HepG2 (cell line): ENCODE measurements around the gene PODN. TPM values are rescaled to one million over a fixed set of nuclear protein-coding genes. Genes with fewer than 3 reads are reported as not detected.

ENCODE experiments used
- ATAC-seq: fragments of 200-7000 bp; cut with Tn5 transposase; 3 replicates; pipeline ENCODE4 v1.9.1; 2020; ENCODE audit warnings: mild to moderate bottlenecking, moderate library complexity
- BruUV-seq: library from RNA; stranded (reverse); fragments of 400-500 nt; replicated peaks from 2 replicates; lab custom pipeline; 2021; lab: Mats Ljungman, UMichigan
- CTCF ChIA-PET: fragments of 300-600 bp; formaldehyde crosslinking; extraction: SDS; loops from one replicate; lab custom pipeline; 2021; ENCODE audit warnings: low total read pairs, inconsistent platforms, low intra/inter-chr PET ratio; lab: Yijun Ruan, JAX
- POLR2A ChIA-PET: fragments of 350-600 bp; sonication (Branson Sonifier 250); formaldehyde crosslinking; loops from one replicate; lab custom pipeline; 2020; ENCODE audit warnings: antibody characterized with exemption, inconsistent platforms; lab: Yijun Ruan, JAX
- DNase-seq: peaks from one replicate; pipeline ENCODE4 v3.0.0-alpha.2; 2015; ENCODE audit warnings: low spot score
- FAIRE-seq: peaks from 3 replicates; lab custom pipeline; 2011; peaks lifted over from hg19 to GRCh38; lab: Jason Lieb, UNC
- H2AFZ ChIP-seq: one replicate; pipeline ENCODE4 v1.6.1; 2011; ENCODE audit warnings: low read length, inconsistent platforms
- H3K27ac ChIP-seq: fragments of 300-600 bp; 3 replicates; pipeline ENCODE4 v1.8.0; 2011; ENCODE audit warnings: mixed run types, mild to moderate bottlenecking, mixed read lengths, low read length, inconsistent platforms; ENCODE audit not compliant: insufficient read depth; ENCODE audit errors: extremely low read length
- H3K27me3 ChIP-seq, 2 experiments: fragments of 200-600 bp in 1 of 2; 2 replicates in 1 of 2; 3 replicates in 1 of 2; pipeline versions ENCODE4 v1.6.0 to v1.8.0; 2011; ENCODE audit warnings: low read length in 2 of 2, mild to moderate bottlenecking in 2 of 2, moderate library complexity in 2 of 2, inconsistent platforms in 1 of 2; ENCODE audit not compliant: insufficient read depth in 2 of 2, control insufficient read depth in 1 of 2
- H3K36me3 ChIP-seq, 2 experiments: fragments of 200-600 bp in 1 of 2; replicated peaks in 1 of 2; 2 replicates in 1 of 2; 3 replicates in 1 of 2; pipeline versions ENCODE4 v1.5.1 to v1.8.0; 2011; ENCODE audit warnings: low read length in 2 of 2, inconsistent platforms in 1 of 2; ENCODE audit not compliant: insufficient read depth in 2 of 2, control insufficient read depth in 1 of 2
- H3K4me1 ChIP-seq: 2 replicates; pipeline ENCODE4 v1.5.1; 2012; ENCODE audit warnings: low read length, inconsistent platforms; ENCODE audit not compliant: insufficient read depth
- H3K4me2 ChIP-seq: 2 replicates; pipeline ENCODE4 v1.6.0; 2011; ENCODE audit warnings: low read depth, low read length, inconsistent platforms
- H3K4me3 ChIP-seq, 3 experiments: fragments of 200-600 bp in 1 of 3; sonication (generic), shearing (Covaris generic) in 1 of 3; replicated peaks in 1 of 3; 2 replicates each; pipeline ENCODE4 v1.5.1; 2011 to 2016; ENCODE audit warnings: low read length in 3 of 3, inconsistent platforms in 2 of 3, low read depth in 2 of 3, mild to moderate bottlenecking in 2 of 3, control low read depth in 1 of 3, mixed read lengths in 1 of 3; ENCODE audit not compliant: insufficient read depth in 1 of 3
- H3K79me2 ChIP-seq: one replicate; pipeline ENCODE4 v1.6.1; 2011; ENCODE audit warnings: low read length, inconsistent platforms; ENCODE audit not compliant: insufficient read depth
- H3K9ac ChIP-seq: 2 replicates; pipeline ENCODE4 v1.6.0; 2011; ENCODE audit warnings: mild to moderate bottlenecking, low read depth, low read length, inconsistent platforms; ENCODE audit not compliant: insufficient read depth
- H3K9me3 ChIP-seq: 2 replicates; pipeline ENCODE4 v1.5.1; 2012; ENCODE audit warnings: mild to moderate bottlenecking, low read length
- H4K20me1 ChIP-seq: 2 replicates; pipeline ENCODE4 v1.6.0; 2011; ENCODE audit warnings: inconsistent platforms, mild to moderate bottlenecking, low read length, moderate library complexity; ENCODE audit not compliant: insufficient read depth
- WGBS: methylation state at CpG from one replicate; pipeline ENCODE4 v1.1.6; 2017; ENCODE audit warnings: low lambda C conversion rate; 5-methylcytosine and 5-hydroxymethylcytosine counted together
- in situ Hi-C: cut with HindIII; loops from 2 replicates; pipeline ENCODE4 v1.10.0; 2017; ENCODE audit warnings: low pct_unique_long_range_greater_than_20kb; ENCODE audit not compliant: extremely low pct_ligation_motif_present
- intact Hi-C: fragments of 100-400 bp; cut with micrococcal nuclease; formaldehyde crosslinking; loops from one replicate; pipeline ENCODE4 v1.10.0; 2022; ENCODE audit not compliant: unreplicated experiment
- polyA plus RNA-seq, 8 experiments: library from polyadenylated mRNA; depleted of rRNA in 3 of 8; stranded (reverse) in 7 of 8; unstranded in 1 of 8; fragments of >200 nt; fragmentation: Illumina TruSeq in 4 of 8; extraction: Trizol in 4 of 8; gene quantifications; 2 replicates each; pipeline versions ENCODE4 v1.2.1 to v1.2.3, GENCODE V29; 2011 to 2016; ENCODE audit warnings: low read depth in 4 of 8, missing spikeins in 1 of 8, mixed read lengths in 1 of 8; ENCODE audit not compliant: insufficient read depth in 1 of 8
- total RNA-seq, 5 experiments: library from RNA; depleted of rRNA; stranded (reverse); fragments of >200 nt; fragmentation: Illumina TruSeq; extraction: Trizol; gene quantifications; 2 replicates each; pipeline ENCODE4 v1.2.3, GENCODE V29; 2016; ENCODE audit warnings: low read depth in 1 of 5
- TF ChIP-seq, protein P1 (sequence below): IDR thresholded peaks from 2 replicates; pipeline ENCODE4 v1.6.1; 2016; ENCODE audit warnings: mild to moderate bottlenecking, missing biosample characterization, missing genetic modification reagents
- TF ChIP-seq, protein P2 (sequence below): sonication (generic); formaldehyde crosslinking; IDR thresholded peaks from 2 replicates; pipeline ENCODE4 v1.5.1; 2020; ENCODE audit warnings: mild to moderate bottlenecking, missing genetic modification reagents, moderate library complexity

Gene PODN
- total and polyA plus RNA-seq, 2 of the 13 experiments (the other 11 are each of a cell fraction or from before 2014, with no cell fraction given) = 0.13 TPM; not detected in 1

DNA sequence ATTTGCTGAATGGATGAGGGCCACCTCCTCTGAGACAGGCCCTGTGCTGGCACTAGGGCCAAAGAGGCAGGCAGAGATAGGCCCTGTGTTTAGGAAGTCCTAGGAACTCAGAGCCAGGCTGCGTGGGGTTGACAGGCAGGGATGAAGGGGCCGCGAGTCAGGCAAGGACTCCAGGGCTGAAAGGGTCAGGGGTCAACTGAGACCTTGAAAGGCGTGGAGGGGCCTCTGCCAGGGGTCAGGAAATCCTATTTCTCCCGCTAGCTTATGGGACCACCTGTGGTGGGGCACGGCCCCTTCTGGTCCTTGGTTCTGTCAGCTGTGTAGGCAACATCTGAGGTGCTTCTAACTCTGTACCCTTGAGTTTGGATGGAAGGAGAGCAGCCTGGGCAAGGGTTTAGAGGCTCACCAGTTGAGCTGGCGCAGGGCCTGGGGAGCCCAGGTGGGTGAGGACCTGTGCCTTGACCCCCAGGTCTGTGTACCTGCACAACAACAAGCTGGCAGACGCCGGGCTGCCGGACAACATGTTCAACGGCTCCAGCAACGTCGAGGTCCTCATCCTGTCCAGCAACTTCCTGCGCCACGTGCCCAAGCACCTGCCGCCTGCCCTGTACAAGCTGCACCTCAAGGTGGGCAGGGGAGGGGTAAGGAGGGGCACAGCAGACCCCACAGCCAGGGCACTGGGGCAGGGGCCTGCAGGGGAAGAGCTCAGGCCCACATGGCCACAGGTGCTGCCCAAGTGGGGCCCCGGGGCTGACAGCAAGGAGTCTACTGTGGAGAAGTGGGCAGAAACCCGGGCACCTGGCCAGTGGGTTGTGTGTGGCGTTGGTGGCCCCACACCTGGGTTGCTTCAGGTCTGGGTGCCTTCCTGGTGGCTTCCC lies 14.9 kb downstream of the PODN start:
- H3K4me2 ChIP-seq = no peak overlapping the region
- no TSS peak for BruUV-seq

More for the DNA sequence above, 14.9 kb downstream of the PODN start:
- Histone ChIP-seq H4K20me1 (no peaks in the 10 kb centered on the region), H3K36me3 (no peaks in the 10 kb centered on the region), H3K79me2 (no peaks in the 10 kb centered on the region), H3K27ac (no peak overlapping the region), H3K4me3 (no peak overlapping the region), H3K27me3 (peaks cover 5 to 52% of the 10 kb centered on the region in 2 experiments), H3K9ac (no peak overlapping the region), H3K9me3 (no peaks in the 10 kb centered on the region), H2AFZ (no peak overlapping the region), H3K4me1 (peaks cover 43% of the 10 kb centered on the region)
- TF ChIP-seq, protein P1, sequence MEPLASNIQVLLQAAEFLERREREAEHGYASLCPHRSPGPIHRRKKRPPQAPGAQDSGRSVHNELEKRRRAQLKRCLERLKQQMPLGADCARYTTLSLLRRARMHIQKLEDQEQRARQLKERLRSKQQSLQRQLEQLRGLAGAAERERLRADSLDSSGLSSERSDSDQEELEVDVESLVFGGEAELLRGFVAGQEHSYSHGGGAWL (CRISPR knock-in tag) = no peak
- TF ChIP-seq, protein P2, sequence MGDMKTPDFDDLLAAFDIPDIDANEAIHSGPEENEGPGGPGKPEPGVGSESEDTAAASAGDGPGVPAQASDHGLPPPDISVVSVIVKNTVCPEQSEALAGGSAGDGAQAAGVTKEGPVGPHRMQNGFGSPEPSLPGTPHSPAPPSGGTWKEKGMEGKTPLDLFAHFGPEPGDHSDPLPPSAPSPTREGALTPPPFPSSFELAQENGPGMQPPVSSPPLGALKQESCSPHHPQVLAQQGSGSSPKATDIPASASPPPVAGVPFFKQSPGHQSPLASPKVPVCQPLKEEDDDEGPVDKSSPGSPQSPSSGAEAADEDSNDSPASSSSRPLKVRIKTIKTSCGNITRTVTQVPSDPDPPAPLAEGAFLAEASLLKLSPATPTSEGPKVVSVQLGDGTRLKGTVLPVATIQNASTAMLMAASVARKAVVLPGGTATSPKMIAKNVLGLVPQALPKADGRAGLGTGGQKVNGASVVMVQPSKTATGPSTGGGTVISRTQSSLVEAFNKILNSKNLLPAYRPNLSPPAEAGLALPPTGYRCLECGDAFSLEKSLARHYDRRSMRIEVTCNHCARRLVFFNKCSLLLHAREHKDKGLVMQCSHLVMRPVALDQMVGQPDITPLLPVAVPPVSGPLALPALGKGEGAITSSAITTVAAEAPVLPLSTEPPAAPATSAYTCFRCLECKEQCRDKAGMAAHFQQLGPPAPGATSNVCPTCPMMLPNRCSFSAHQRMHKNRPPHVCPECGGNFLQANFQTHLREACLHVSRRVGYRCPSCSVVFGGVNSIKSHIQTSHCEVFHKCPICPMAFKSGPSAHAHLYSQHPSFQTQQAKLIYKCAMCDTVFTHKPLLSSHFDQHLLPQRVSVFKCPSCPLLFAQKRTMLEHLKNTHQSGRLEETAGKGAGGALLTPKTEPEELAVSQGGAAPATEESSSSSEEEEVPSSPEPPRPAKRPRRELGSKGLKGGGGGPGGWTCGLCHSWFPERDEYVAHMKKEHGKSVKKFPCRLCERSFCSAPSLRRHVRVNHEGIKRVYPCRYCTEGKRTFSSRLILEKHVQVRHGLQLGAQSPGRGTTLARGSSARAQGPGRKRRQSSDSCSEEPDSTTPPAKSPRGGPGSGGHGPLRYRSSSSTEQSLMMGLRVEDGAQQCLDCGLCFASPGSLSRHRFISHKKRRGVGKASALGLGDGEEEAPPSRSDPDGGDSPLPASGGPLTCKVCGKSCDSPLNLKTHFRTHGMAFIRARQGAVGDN (CRISPR knock-in tag) = peak; percentile 16; the same call in 1 of the 2 replicates
- no peak for DNase-seq
- 35% methylated on average over 8 of the region's 19 CpGs for WGBS
- intact Hi-C loops (no loop called here), in situ Hi-C loops (no loop called here)
- ChIA-PET POLR2A (interaction anchor here (1.1 kb wide), 1 partner anchor 69 kb away, joined by 4 read pairs; no protein-coding TSS in a partner anchor), CTCF (no interaction called here)
- FAIRE-seq = no peak
- ATAC-seq = no peak
